Neural cell (in vitro differentiated cells): Measurements from ENCODE around the gene SP110. TPM values are rescaled to one million over a fixed set of nuclear protein-coding genes. Genes with fewer than 3 reads are reported as not detected.

ENCODE experiments used
- H2AFZ ChIP-seq: fragments of 200-600, 300-800 bp; sonication (generic), shearing (Covaris generic); 2 replicates; pipeline ENCODE4 v1.6.0; 2014; ENCODE audit warnings: low read depth, mild to moderate bottlenecking, antibody characterized with exemption, low read length, moderate library complexity
- H3F3A ChIP-seq: fragments of 200-600 bp; shearing (Covaris generic); 2 replicates; pipeline ENCODE4 v1.6.1; 2016; ENCODE audit warnings: mild to moderate bottlenecking, moderate library complexity, mixed read lengths, antibody characterized with exemption, low read length; ENCODE audit not compliant: insufficient read depth, poor library complexity, severe bottlenecking
- H3K27ac ChIP-seq: fragments of 200-600, 300-800 bp; sonication (generic), shearing (Covaris generic); 2 replicates; pipeline ENCODE4 v1.5.1; 2014; ENCODE audit warnings: mild to moderate bottlenecking, low read length, moderate library complexity
- H3K27me3 ChIP-seq: fragments of 300-800, 200-600 bp; sonication (generic), shearing (Covaris generic); 2 replicates; pipeline ENCODE4 v1.6.0; 2014; ENCODE audit warnings: mild to moderate bottlenecking, low read depth, low read length, moderate library complexity; ENCODE audit not compliant: insufficient read depth
- H3K36me3 ChIP-seq: fragments of 300-800, 200-600 bp; sonication (generic), shearing (Covaris generic); 2 replicates; pipeline ENCODE4 v1.5.1; 2014; ENCODE audit warnings: mild to moderate bottlenecking, antibody characterized with exemption, low read length, moderate library complexity; ENCODE audit not compliant: insufficient read depth
- H3K4me2 ChIP-seq: fragments of 300-800, 200-600 bp; sonication (generic), shearing (Covaris generic); 2 replicates; pipeline ENCODE4 v1.6.0; 2014; ENCODE audit warnings: mild to moderate bottlenecking, low read length
- H3K4me3 ChIP-seq: fragments of 300-800, 200-600 bp; sonication (generic), shearing (Covaris generic); 2 replicates; pipeline ENCODE4 v1.5.1; 2014; ENCODE audit warnings: mild to moderate bottlenecking, low read length, moderate library complexity
- H3K79me2 ChIP-seq: fragments of 200-600 bp; shearing (Covaris generic); replicated peaks from 2 replicates; pipeline ENCODE4 v1.6.0; 2014; ENCODE audit warnings: mild to moderate bottlenecking, low read length, moderate library complexity; ENCODE audit not compliant: insufficient read depth
- H3K9ac ChIP-seq: fragments of 300-800, 200-600 bp; sonication (generic), shearing (Covaris generic); 2 replicates; pipeline ENCODE4 v1.6.1; 2016; ENCODE audit warnings: mild to moderate bottlenecking, low read length, mixed read lengths
- H3K9me2 ChIP-seq: fragments of 200-600 bp; shearing (Covaris generic); 2 replicates; pipeline ENCODE4 v1.6.1; 2016; ENCODE audit warnings: mild to moderate bottlenecking, low read length, mixed read lengths; ENCODE audit not compliant: insufficient read depth
- H3K9me3 ChIP-seq: fragments of 200-600, 300-800 bp; sonication (generic), shearing (Covaris generic); 2 replicates; pipeline ENCODE4 v1.6.1; 2016; ENCODE audit warnings: mild to moderate bottlenecking, mixed run types, low read length, moderate library complexity, mixed read lengths
- H4K20me1 ChIP-seq: fragments of 200-600 bp; shearing (Covaris generic); 2 replicates; pipeline ENCODE4 v1.6.1; 2016; ENCODE audit warnings: mild to moderate bottlenecking, mixed run types; ENCODE audit not compliant: insufficient read depth
- EP300 ChIP-seq: fragments of 450-650 bp; conservative IDR thresholded peaks from 2 replicates; pipeline ENCODE4 v1.6.1; 2014; ENCODE audit warnings: antibody characterized with exemption, mild to moderate bottlenecking, moderate library complexity; ENCODE audit not compliant: poor library complexity, severe bottlenecking
- EZH2 ChIP-seq: fragments of 200-600, 300-800 bp; shearing (Covaris generic), sonication (generic); IDR thresholded peaks from 2 replicates; pipeline ENCODE4 v1.6.1; 2014; ENCODE audit warnings: antibody characterized with exemption, low read length, borderline replicate concordance, mild to moderate bottlenecking; ENCODE audit not compliant: insufficient read depth, poor library complexity, severe bottlenecking
- MXI1 ChIP-seq: fragments of 450-650 bp; conservative IDR thresholded peaks from 2 replicates; pipeline ENCODE4 v1.6.1; 2014; ENCODE audit warnings: antibody characterized with exemption, mild to moderate bottlenecking; ENCODE audit not compliant: poor library complexity, severe bottlenecking
- POLR2AphosphoS5 ChIP-seq: IDR thresholded peaks from 2 replicates; pipeline ENCODE4 v1.6.1; 2012
- RAD21 ChIP-seq: fragments of 450-650 bp; conservative IDR thresholded peaks from 2 replicates; pipeline ENCODE4 v1.6.1; 2014; ENCODE audit warnings: antibody characterized with exemption, mild to moderate bottlenecking, moderate library complexity
- SMC3 ChIP-seq: fragments of 450-650 bp; conservative IDR thresholded peaks from 2 replicates; pipeline ENCODE4 v1.6.1; 2014; ENCODE audit warnings: antibody characterized with exemption, mild to moderate bottlenecking, moderate library complexity; ENCODE audit not compliant: poor library complexity
- TAF1 ChIP-seq: IDR thresholded peaks from 2 replicates; pipeline ENCODE4 v1.6.1; 2012; ENCODE audit warnings: low read depth
- polyA plus RNA-seq: library from polyadenylated mRNA; depleted of rRNA; stranded (reverse); fragments of >200 nt; gene quantifications from 2 replicates; pipeline ENCODE4 v1.2.3, GENCODE V29; 2014
- TF ChIP-seq, protein P1 (sequence below): fragments of 450-650 bp; IDR thresholded peaks from 2 replicates; pipeline ENCODE4 v1.5.1; 2014; ENCODE audit warnings: antibody characterized with exemption, mild to moderate bottlenecking, moderate library complexity; ENCODE audit not compliant: poor library complexity, severe bottlenecking
- TF ChIP-seq, protein P2 (sequence below): IDR thresholded peaks from 2 replicates; pipeline ENCODE4 v1.6.1; 2012; ENCODE audit warnings: borderline replicate concordance

The SP110 gene
- polyA plus RNA-seq, 1 donor from 2014 or later: not detected

DNA sequence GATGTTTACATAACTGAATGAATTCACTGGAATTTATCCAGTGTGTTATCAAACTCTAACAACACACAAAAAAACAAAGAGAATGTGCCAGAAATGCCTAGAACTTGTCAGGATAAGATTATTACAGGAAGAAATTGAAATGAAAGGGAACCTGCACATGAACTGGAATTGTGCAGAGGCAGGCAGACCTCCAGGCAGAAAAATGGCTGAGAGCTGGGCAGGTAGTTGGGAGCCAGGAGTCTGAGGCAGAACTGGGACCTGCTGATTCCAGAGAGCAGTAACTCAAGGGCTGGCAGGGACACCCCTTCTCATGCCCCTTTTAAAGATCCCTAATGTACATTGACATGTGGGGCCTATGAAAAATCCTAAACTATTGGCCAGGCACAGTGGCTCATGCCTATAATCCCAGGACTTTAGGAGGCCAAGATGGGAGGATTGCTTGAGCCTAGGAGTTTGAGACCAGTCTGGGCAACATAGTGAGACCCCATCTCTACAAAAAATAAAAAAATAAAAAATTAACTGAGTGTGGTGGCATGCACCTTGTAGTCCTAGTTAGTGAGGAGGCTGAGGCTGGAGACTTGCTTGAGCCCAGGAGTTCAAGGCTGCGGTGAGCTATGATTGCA, 674 bp upstream of the SP110 start:
- H2AFZ ChIP-seq: no peak overlapping the region
- H3K4me3 ChIP-seq: no peak overlapping the region
- H3K9me2 ChIP-seq: no peaks in the 10 kb centered on the region
- H3K79me2 ChIP-seq: no peaks in the 10 kb centered on the region
- TF ChIP-seq RAD21 (no peak), TAF1 (no peak), POLR2AphosphoS5 (no peak), EZH2 (no peak), EP300 (no peak), SMC3 (no peak), MXI1 (no peak)
- TF ChIP-seq, protein P1, sequence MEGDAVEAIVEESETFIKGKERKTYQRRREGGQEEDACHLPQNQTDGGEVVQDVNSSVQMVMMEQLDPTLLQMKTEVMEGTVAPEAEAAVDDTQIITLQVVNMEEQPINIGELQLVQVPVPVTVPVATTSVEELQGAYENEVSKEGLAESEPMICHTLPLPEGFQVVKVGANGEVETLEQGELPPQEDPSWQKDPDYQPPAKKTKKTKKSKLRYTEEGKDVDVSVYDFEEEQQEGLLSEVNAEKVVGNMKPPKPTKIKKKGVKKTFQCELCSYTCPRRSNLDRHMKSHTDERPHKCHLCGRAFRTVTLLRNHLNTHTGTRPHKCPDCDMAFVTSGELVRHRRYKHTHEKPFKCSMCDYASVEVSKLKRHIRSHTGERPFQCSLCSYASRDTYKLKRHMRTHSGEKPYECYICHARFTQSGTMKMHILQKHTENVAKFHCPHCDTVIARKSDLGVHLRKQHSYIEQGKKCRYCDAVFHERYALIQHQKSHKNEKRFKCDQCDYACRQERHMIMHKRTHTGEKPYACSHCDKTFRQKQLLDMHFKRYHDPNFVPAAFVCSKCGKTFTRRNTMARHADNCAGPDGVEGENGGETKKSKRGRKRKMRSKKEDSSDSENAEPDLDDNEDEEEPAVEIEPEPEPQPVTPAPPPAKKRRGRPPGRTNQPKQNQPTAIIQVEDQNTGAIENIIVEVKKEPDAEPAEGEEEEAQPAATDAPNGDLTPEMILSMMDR: no peak
- TF ChIP-seq, protein P2, sequence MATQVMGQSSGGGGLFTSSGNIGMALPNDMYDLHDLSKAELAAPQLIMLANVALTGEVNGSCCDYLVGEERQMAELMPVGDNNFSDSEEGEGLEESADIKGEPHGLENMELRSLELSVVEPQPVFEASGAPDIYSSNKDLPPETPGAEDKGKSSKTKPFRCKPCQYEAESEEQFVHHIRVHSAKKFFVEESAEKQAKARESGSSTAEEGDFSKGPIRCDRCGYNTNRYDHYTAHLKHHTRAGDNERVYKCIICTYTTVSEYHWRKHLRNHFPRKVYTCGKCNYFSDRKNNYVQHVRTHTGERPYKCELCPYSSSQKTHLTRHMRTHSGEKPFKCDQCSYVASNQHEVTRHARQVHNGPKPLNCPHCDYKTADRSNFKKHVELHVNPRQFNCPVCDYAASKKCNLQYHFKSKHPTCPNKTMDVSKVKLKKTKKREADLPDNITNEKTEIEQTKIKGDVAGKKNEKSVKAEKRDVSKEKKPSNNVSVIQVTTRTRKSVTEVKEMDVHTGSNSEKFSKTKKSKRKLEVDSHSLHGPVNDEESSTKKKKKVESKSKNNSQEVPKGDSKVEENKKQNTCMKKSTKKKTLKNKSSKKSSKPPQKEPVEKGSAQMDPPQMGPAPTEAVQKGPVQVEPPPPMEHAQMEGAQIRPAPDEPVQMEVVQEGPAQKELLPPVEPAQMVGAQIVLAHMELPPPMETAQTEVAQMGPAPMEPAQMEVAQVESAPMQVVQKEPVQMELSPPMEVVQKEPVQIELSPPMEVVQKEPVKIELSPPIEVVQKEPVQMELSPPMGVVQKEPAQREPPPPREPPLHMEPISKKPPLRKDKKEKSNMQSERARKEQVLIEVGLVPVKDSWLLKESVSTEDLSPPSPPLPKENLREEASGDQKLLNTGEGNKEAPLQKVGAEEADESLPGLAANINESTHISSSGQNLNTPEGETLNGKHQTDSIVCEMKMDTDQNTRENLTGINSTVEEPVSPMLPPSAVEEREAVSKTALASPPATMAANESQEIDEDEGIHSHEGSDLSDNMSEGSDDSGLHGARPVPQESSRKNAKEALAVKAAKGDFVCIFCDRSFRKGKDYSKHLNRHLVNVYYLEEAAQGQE: no peak
- H3K27ac ChIP-seq: no peak overlapping the region
- H3K9me3 ChIP-seq: no peaks in the 10 kb centered on the region
- H3K4me2 ChIP-seq: no peak overlapping the region
- no peaks in the 10 kb centered on the region for H4K20me1 ChIP-seq
- no peaks in the 10 kb centered on the region for H3F3A ChIP-seq
- no peaks in the 10 kb centered on the region for H3K36me3 ChIP-seq
- H3K9ac ChIP-seq: no peak overlapping the region
- no peaks in the 10 kb centered on the region for H3K27me3 ChIP-seq

DNA sequence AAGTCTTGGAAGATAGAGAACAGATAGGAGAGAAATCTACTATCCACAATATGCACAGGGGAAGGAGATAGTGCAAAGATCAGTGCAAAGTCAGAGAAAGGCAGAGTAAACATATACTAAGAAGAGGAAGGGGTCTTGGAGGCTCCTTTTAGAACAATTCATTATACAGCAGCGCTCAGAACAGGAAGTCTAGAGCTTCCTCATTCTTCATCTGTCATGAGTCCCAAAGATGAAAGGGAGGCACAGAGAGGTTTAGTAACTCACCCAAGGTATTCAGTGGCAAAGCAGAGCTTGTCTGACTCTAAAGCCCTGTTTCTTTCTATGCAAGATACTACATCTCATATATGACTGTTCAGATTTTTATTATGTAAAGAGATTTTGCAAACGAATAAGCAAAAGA, 1.4 kb downstream of the SP110 start:
- TF ChIP-seq MXI1 (no peak), EZH2 (no peak), EP300 (no peak), TAF1 (no peak), SMC3 (no peak), POLR2AphosphoS5 (no peak), RAD21 (no peak)
- TF ChIP-seq, protein P2: no peak
- TF ChIP-seq, protein P1: no peak
- no peaks in the 10 kb centered on the region for H3K79me2 ChIP-seq
- H3K9me3 ChIP-seq: no peaks in the 10 kb centered on the region
- H3K36me3 ChIP-seq: no peaks in the 10 kb centered on the region
- H4K20me1 ChIP-seq: no peaks in the 10 kb centered on the region
- no peaks in the 10 kb centered on the region for H3F3A ChIP-seq
- H3K4me3 ChIP-seq: no peak overlapping the region
- no peak overlapping the region for H3K27ac ChIP-seq
- H2AFZ ChIP-seq: no peak overlapping the region
- H3K9ac ChIP-seq: no peak overlapping the region
- no peaks in the 10 kb centered on the region for H3K27me3 ChIP-seq
- no peaks in the 10 kb centered on the region for H3K9me2 ChIP-seq
- H3K4me2 ChIP-seq: no peak overlapping the region
